OCI-LY7 (cell line): ENCODE measurements around the gene DNAH5. TPM values are rescaled to one million over a fixed set of nuclear protein-coding genes. Genes with fewer than 3 reads are reported as not detected.

Source experiments
- BruUV-seq: library from RNA; stranded (reverse); fragments of 400-500 nt; replicated peaks from 2 replicates; lab custom pipeline; 2021; lab: Mats Ljungman, UMichigan
- CTCF ChIA-PET: fragments of 300-600 bp; sonication (Branson Sonifier 250); formaldehyde crosslinking; loops from one replicate; lab custom pipeline; 2022; ENCODE audit warnings: antibody characterized with exemption; ENCODE audit not compliant: unreplicated experiment; lab: Charles Lee
- POLR2A ChIA-PET: fragments of 300-600 bp; sonication (Branson Sonifier 250); formaldehyde crosslinking; loops from one replicate; lab custom pipeline; 2022; ENCODE audit warnings: antibody characterized with exemption; lab: Charles Lee
- DNase-seq: peaks from one replicate; pipeline ENCODE4 v3.0.0-alpha.2; 2015; ENCODE audit warnings: low spot score
- H2AFZ ChIP-seq: fragments of 200-600 bp; sonication (generic), shearing (Covaris generic); 2 replicates; pipeline ENCODE4 v1.6.1; 2014; ENCODE audit warnings: mild to moderate bottlenecking, antibody characterized with exemption, low read length, moderate library complexity
- H3K27ac ChIP-seq: fragments of 200-600 bp; sonication (generic); 2 replicates; pipeline ENCODE4 v1.5.1; 2014; ENCODE audit warnings: mixed run types, low read depth, mild to moderate bottlenecking, moderate library complexity, low read length, inconsistent platforms; ENCODE audit not compliant: poor library complexity, severe bottlenecking
- H3K36me3 ChIP-seq: fragments of 200-600 bp; sonication (generic); 2 replicates; pipeline ENCODE4 v1.6.1; 2014; ENCODE audit warnings: mild to moderate bottlenecking, antibody characterized with exemption, low read length, moderate library complexity, mixed read lengths; ENCODE audit not compliant: insufficient read depth
- H3K4me1 ChIP-seq: fragments of 200-600 bp; sonication (generic); 2 replicates; pipeline ENCODE4 v1.5.1; 2014; ENCODE audit warnings: mild to moderate bottlenecking, low read length; ENCODE audit not compliant: insufficient read depth, poor library complexity, severe bottlenecking
- H3K4me2 ChIP-seq: fragments of 200-600 bp; sonication (generic); 2 replicates; pipeline ENCODE4 v1.6.1; 2014; ENCODE audit warnings: mild to moderate bottlenecking, low read length
- H3K4me3 ChIP-seq: fragments of 200-600 bp; sonication (generic); 2 replicates; pipeline ENCODE4 v1.5.1; 2014; ENCODE audit warnings: mild to moderate bottlenecking, low read depth, low read length; ENCODE audit not compliant: poor library complexity, severe bottlenecking
- H3K79me2 ChIP-seq: fragments of 200-600 bp; sonication (generic); 2 replicates; pipeline ENCODE4 v1.6.1; 2016; ENCODE audit warnings: low read depth, mild to moderate bottlenecking, low read length, moderate library complexity, mixed read lengths; ENCODE audit not compliant: insufficient read depth
- H3K9me2 ChIP-seq: fragments of 200-600 bp; sonication (generic); 2 replicates; pipeline ENCODE4 v1.6.1; 2016; ENCODE audit warnings: mild to moderate bottlenecking, low read length, mixed read lengths; ENCODE audit not compliant: insufficient read depth
- H3K9me3 ChIP-seq: fragments of 200-600 bp; sonication (generic); 2 replicates; pipeline ENCODE4 v1.6.1; 2014; ENCODE audit warnings: mild to moderate bottlenecking, mixed run types, low read length, mixed read lengths
- H4K20me1 ChIP-seq: fragments of 200-600 bp; sonication (generic); 2 replicates; pipeline ENCODE4 v1.6.1; 2014; ENCODE audit warnings: mild to moderate bottlenecking, antibody characterized with exemption, low read length, moderate library complexity, mixed read lengths; ENCODE audit not compliant: insufficient read depth
- EZH2phosphoT487 ChIP-seq: fragments of 200-600 bp; sonication (generic); IDR thresholded peaks from 2 replicates; pipeline ENCODE4 v1.6.1; 2018; ENCODE audit warnings: low read depth, borderline replicate concordance, mild to moderate bottlenecking, mixed run types, antibody characterized with exemption, low read length, moderate library complexity, mixed read lengths
- intact Hi-C: fragments of 100-400 bp; cut with micrococcal nuclease; formaldehyde crosslinking; loops from one replicate; pipeline ENCODE4 v1.10.0; 2022; ENCODE audit not compliant: unreplicated experiment
- total RNA-seq, 2 experiments: library from RNA; depleted of rRNA in 1 of 2; stranded (reverse); fragments of >200 nt in 1 of 2; shearing (Covaris generic) in 1 of 2; gene quantifications; 2 replicates each; pipeline ENCODE4 v1.2.3, GENCODE V29; 2014 to 2022
- TF ChIP-seq, protein P1 (sequence below): fragments of 200-600 bp; sonication (generic); conservative IDR thresholded peaks from 2 replicates; pipeline ENCODE4 v1.5.1; 2014; ENCODE audit warnings: mild to moderate bottlenecking, antibody characterized with exemption, low read length, moderate library complexity, mixed read lengths

The DNAH5 gene
- total RNA-seq, 2 experiments from 2014 or later: 0.06 TPM; not detected in 1

DNA sequence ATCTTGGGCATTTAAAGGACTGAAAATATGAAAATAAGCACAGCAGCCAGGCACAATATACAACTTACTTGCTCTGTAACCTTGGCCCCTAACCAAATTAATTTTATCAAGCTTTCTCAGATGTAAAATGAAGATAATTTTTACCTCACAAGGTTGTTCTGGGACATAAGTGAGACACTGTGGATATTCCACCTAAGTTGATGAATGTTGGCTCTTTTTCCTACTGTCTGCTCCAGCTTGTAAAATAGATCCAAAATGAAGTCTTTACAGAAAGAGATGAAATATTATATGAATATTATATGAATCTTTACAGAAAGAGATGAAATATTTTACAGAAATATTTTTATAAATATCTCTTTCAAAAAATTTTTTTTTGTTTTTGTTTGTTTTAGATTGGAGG lies 270.1 kb downstream of the DNAH5 start:
- TF ChIP-seq, protein P1, sequence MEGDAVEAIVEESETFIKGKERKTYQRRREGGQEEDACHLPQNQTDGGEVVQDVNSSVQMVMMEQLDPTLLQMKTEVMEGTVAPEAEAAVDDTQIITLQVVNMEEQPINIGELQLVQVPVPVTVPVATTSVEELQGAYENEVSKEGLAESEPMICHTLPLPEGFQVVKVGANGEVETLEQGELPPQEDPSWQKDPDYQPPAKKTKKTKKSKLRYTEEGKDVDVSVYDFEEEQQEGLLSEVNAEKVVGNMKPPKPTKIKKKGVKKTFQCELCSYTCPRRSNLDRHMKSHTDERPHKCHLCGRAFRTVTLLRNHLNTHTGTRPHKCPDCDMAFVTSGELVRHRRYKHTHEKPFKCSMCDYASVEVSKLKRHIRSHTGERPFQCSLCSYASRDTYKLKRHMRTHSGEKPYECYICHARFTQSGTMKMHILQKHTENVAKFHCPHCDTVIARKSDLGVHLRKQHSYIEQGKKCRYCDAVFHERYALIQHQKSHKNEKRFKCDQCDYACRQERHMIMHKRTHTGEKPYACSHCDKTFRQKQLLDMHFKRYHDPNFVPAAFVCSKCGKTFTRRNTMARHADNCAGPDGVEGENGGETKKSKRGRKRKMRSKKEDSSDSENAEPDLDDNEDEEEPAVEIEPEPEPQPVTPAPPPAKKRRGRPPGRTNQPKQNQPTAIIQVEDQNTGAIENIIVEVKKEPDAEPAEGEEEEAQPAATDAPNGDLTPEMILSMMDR: no peak
- no peak for TF ChIP-seq EZH2phosphoT487
- POLR2A ChIA-PET: no interaction called here
- Histone ChIP-seq H3K9me2 (no peaks in the 10 kb centered on the region), H3K4me1 (no peaks in the 10 kb centered on the region), H3K27ac (no peak overlapping the region), H3K4me3 (no peak overlapping the region), H4K20me1 (no peaks in the 10 kb centered on the region), H3K4me2 (no peak overlapping the region), H3K36me3 (no peaks in the 10 kb centered on the region), H3K9me3 (no peaks in the 10 kb centered on the region), H3K79me2 (no peaks in the 10 kb centered on the region), H2AFZ (no peak overlapping the region)
- BruUV-seq: no TSS peak
- CTCF ChIA-PET: no interaction called here
- DNase-seq: no peak
- intact Hi-C loops: no loop called here

DNA sequence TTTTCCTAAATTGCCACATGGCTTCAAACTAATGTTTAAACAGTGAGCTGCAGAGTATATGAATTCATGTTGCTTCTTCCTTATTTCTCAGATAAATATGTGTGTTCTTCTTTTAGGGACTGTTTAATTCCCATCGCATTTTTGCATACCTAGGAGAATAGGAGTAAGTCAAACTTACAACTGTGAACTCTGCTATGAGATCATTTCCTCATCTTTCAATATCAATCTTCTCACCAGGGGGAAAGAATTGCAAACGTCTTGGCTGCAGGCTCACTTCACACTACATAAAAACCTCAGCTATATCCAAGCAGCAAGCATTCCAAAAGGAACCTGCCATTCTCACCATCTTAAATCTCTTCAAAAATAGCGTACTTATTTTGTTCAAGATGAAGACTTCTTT lies 271.0 kb downstream of the DNAH5 start:
- Histone ChIP-seq H4K20me1 (no peaks in the 10 kb centered on the region), H3K9me2 (no peaks in the 10 kb centered on the region), H3K79me2 (no peaks in the 10 kb centered on the region), H2AFZ (no peak overlapping the region), H3K4me2 (no peak overlapping the region), H3K27ac (no peak overlapping the region), H3K4me1 (no peaks in the 10 kb centered on the region), H3K4me3 (no peak overlapping the region), H3K9me3 (no peaks in the 10 kb centered on the region), H3K36me3 (no peaks in the 10 kb centered on the region)
- BruUV-seq: no TSS peak
- intact Hi-C loops: no loop called here
- no peak for DNase-seq
- CTCF ChIA-PET: no interaction called here
- POLR2A ChIA-PET: interaction anchor here (0.6 kb wide), 1 partner anchor 1802 kb away, joined by 3 read pairs; no protein-coding TSS in a partner anchor
- no peak for TF ChIP-seq EZH2phosphoT487
- TF ChIP-seq, protein P1: no peak

DNA sequence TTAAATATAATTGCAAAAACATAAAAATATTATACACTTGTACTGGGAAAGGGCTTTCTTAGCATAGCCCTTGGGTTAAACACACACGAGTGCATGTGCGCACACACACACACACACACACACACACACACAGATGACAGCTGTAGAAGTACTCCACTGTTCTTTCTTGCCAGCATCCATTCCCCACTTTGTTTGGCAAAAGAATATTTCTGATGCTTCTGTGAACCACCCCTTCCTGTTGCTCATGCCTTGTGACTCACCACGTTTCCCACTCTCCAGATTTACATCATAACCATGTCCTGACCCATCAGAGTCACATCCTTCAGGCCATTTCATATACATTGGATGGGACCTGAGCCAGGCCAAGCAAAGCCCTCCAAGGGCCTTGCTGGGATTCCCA lies 280.1 kb downstream of the DNAH5 start:
- no peaks in the 10 kb centered on the region for H3K9me3 ChIP-seq
- no peaks in the 10 kb centered on the region for H4K20me1 ChIP-seq
- no peak overlapping the region for H3K4me3 ChIP-seq
- CTCF ChIA-PET: no interaction called here
- intact Hi-C loops: no loop called here
- DNase-seq: no peak
- TF ChIP-seq EZH2phosphoT487: no peak
- TF ChIP-seq, protein P1: no peak
- H3K9me2 ChIP-seq: no peaks in the 10 kb centered on the region
- POLR2A ChIA-PET: interaction anchor here (0.7 kb wide), 1 partner anchor 725 kb away, joined by 3 read pairs; no protein-coding TSS in a partner anchor
- no TSS peak for BruUV-seq
- no peak overlapping the region for H2AFZ ChIP-seq
- no peak overlapping the region for H3K4me2 ChIP-seq
- H3K79me2 ChIP-seq: no peaks in the 10 kb centered on the region
- H3K27ac ChIP-seq: no peak overlapping the region
- H3K36me3 ChIP-seq: no peaks in the 10 kb centered on the region
- no peaks in the 10 kb centered on the region for H3K4me1 ChIP-seq
